HepG2 (cell line): ENCODE results near the gene SERPINB13. TPM values are rescaled to one million over a fixed set of nuclear protein-coding genes. Genes with fewer than 3 reads are reported as not detected.

Experiments
- ATAC-seq: fragments of 200-7000 bp; cut with Tn5 transposase; 3 replicates; pipeline ENCODE4 v1.9.1; 2020; ENCODE audit warnings: mild to moderate bottlenecking, moderate library complexity
- BruUV-seq: library from RNA; stranded (reverse); fragments of 400-500 nt; replicated peaks from 2 replicates; lab custom pipeline; 2021; lab: Mats Ljungman, UMichigan
- CTCF ChIA-PET: fragments of 300-600 bp; formaldehyde crosslinking; extraction: SDS; loops from one replicate; lab custom pipeline; 2021; ENCODE audit warnings: low total read pairs, inconsistent platforms, low intra/inter-chr PET ratio; lab: Yijun Ruan, JAX
- POLR2A ChIA-PET: fragments of 350-600 bp; sonication (Branson Sonifier 250); formaldehyde crosslinking; loops from one replicate; lab custom pipeline; 2020; ENCODE audit warnings: antibody characterized with exemption, inconsistent platforms; lab: Yijun Ruan, JAX
- DNase-seq: peaks from one replicate; pipeline ENCODE4 v3.0.0-alpha.2; 2015; ENCODE audit warnings: low spot score
- FAIRE-seq: peaks from 3 replicates; lab custom pipeline; 2011; peaks lifted over from hg19 to GRCh38; lab: Jason Lieb, UNC
- H2AFZ ChIP-seq: one replicate; pipeline ENCODE4 v1.6.1; 2011; ENCODE audit warnings: low read length, inconsistent platforms
- H3K27ac ChIP-seq: fragments of 300-600 bp; 3 replicates; pipeline ENCODE4 v1.8.0; 2011; ENCODE audit warnings: mixed run types, mild to moderate bottlenecking, mixed read lengths, low read length, inconsistent platforms; ENCODE audit not compliant: insufficient read depth; ENCODE audit errors: extremely low read length
- H3K27me3 ChIP-seq, 2 experiments: fragments of 200-600 bp in 1 of 2; 2 replicates in 1 of 2; 3 replicates in 1 of 2; pipeline versions ENCODE4 v1.6.0 to v1.8.0; 2011; ENCODE audit warnings: low read length in 2 of 2, mild to moderate bottlenecking in 2 of 2, moderate library complexity in 2 of 2, inconsistent platforms in 1 of 2; ENCODE audit not compliant: insufficient read depth in 2 of 2, control insufficient read depth in 1 of 2
- H3K36me3 ChIP-seq, 2 experiments: fragments of 200-600 bp in 1 of 2; replicated peaks in 1 of 2; 2 replicates in 1 of 2; 3 replicates in 1 of 2; pipeline versions ENCODE4 v1.5.1 to v1.8.0; 2011; ENCODE audit warnings: low read length in 2 of 2, inconsistent platforms in 1 of 2; ENCODE audit not compliant: insufficient read depth in 2 of 2, control insufficient read depth in 1 of 2
- H3K4me1 ChIP-seq: 2 replicates; pipeline ENCODE4 v1.5.1; 2012; ENCODE audit warnings: low read length, inconsistent platforms; ENCODE audit not compliant: insufficient read depth
- H3K4me2 ChIP-seq: 2 replicates; pipeline ENCODE4 v1.6.0; 2011; ENCODE audit warnings: low read depth, low read length, inconsistent platforms
- H3K4me3 ChIP-seq, 3 experiments: fragments of 200-600 bp in 1 of 3; sonication (generic), shearing (Covaris generic) in 1 of 3; replicated peaks in 1 of 3; 2 replicates each; pipeline ENCODE4 v1.5.1; 2011 to 2016; ENCODE audit warnings: low read length in 3 of 3, inconsistent platforms in 2 of 3, low read depth in 2 of 3, mild to moderate bottlenecking in 2 of 3, control low read depth in 1 of 3, mixed read lengths in 1 of 3; ENCODE audit not compliant: insufficient read depth in 1 of 3
- H3K79me2 ChIP-seq: one replicate; pipeline ENCODE4 v1.6.1; 2011; ENCODE audit warnings: low read length, inconsistent platforms; ENCODE audit not compliant: insufficient read depth
- H3K9ac ChIP-seq: 2 replicates; pipeline ENCODE4 v1.6.0; 2011; ENCODE audit warnings: mild to moderate bottlenecking, low read depth, low read length, inconsistent platforms; ENCODE audit not compliant: insufficient read depth
- H3K9me3 ChIP-seq: 2 replicates; pipeline ENCODE4 v1.5.1; 2012; ENCODE audit warnings: mild to moderate bottlenecking, low read length
- H4K20me1 ChIP-seq: 2 replicates; pipeline ENCODE4 v1.6.0; 2011; ENCODE audit warnings: inconsistent platforms, mild to moderate bottlenecking, low read length, moderate library complexity; ENCODE audit not compliant: insufficient read depth
- HHEX ChIP-seq: IDR thresholded peaks from 2 replicates; pipeline ENCODE4 v1.6.1; 2016; ENCODE audit warnings: control low read depth
- KLF13 ChIP-seq: sonication (generic); formaldehyde crosslinking; IDR thresholded peaks from 2 replicates; pipeline ENCODE4 v1.4.0; 2020; ENCODE audit warnings: mild to moderate bottlenecking, missing genetic modification reagents
- POLR2G ChIP-seq: fragments of 200-400 bp; formaldehyde crosslinking; IDR thresholded peaks from 2 replicates; pipeline ENCODE4 v1.6.1; 2018; ENCODE audit warnings: mild to moderate bottlenecking, low read depth, low read length, moderate library complexity
- ZBTB21 ChIP-seq: sonication (generic); formaldehyde crosslinking; IDR thresholded peaks from 2 replicates; pipeline ENCODE4 v1.4.0; 2020; ENCODE audit warnings: missing genetic modification reagents
- ZIK1 ChIP-seq: sonication (generic); formaldehyde crosslinking; IDR thresholded peaks from 2 replicates; pipeline ENCODE4 v1.5.0; 2020; ENCODE audit warnings: mild to moderate bottlenecking, low read depth, missing genetic modification reagents, borderline replicate concordance
- ZNF12 ChIP-seq: sonication (generic); formaldehyde crosslinking; IDR thresholded peaks from 2 replicates; pipeline ENCODE4 v1.5.0; 2020; ENCODE audit warnings: missing genetic modification reagents
- ZNF17 ChIP-seq: sonication (generic); formaldehyde crosslinking; IDR thresholded peaks from 2 replicates; pipeline ENCODE4 v1.5.0; 2020; ENCODE audit warnings: mild to moderate bottlenecking, missing genetic modification reagents
- ZNF253 ChIP-seq: sonication (generic); formaldehyde crosslinking; IDR thresholded peaks from 2 replicates; pipeline ENCODE4 v1.8.0; 2022; ENCODE audit warnings: mild to moderate bottlenecking, missing genetic modification reagents, borderline replicate concordance
- ZNF274 ChIP-seq: sonication (generic); formaldehyde crosslinking; IDR thresholded peaks from 2 replicates; pipeline ENCODE4 v1.5.1; 2020; ENCODE audit warnings: mild to moderate bottlenecking, missing genetic modification reagents
- ZNF441 ChIP-seq: sonication (generic); formaldehyde crosslinking; IDR thresholded peaks from 2 replicates; pipeline ENCODE4 v1.7.0; 2021; ENCODE audit warnings: missing genetic modification reagents, borderline replicate concordance
- ZNF567 ChIP-seq: sonication (generic); formaldehyde crosslinking; IDR thresholded peaks from 2 replicates; pipeline ENCODE4 v1.8.1; 2023; ENCODE audit warnings: mild to moderate bottlenecking, missing genetic modification reagents, borderline replicate concordance
- ZNF577 ChIP-seq: sonication (generic); formaldehyde crosslinking; IDR thresholded peaks from 2 replicates; pipeline ENCODE4 v1.4.0; 2020; ENCODE audit warnings: mild to moderate bottlenecking, low read depth, missing genetic modification reagents, borderline replicate concordance
- ZNF747 ChIP-seq: sonication (generic); formaldehyde crosslinking; IDR thresholded peaks from 2 replicates; pipeline ENCODE4 v1.8.1; 2023; ENCODE audit warnings: missing genetic modification reagents, mild to moderate bottlenecking, borderline replicate concordance
- ZNF768 ChIP-seq: sonication (generic); formaldehyde crosslinking; IDR thresholded peaks from 2 replicates; pipeline ENCODE4 v1.4.0; 2020; ENCODE audit warnings: missing genetic modification reagents
- ZNF772 ChIP-seq: sonication (generic); formaldehyde crosslinking; IDR thresholded peaks from 2 replicates; pipeline ENCODE4 v1.5.0; 2020; ENCODE audit warnings: mild to moderate bottlenecking, missing genetic modification reagents
- ZSCAN22 ChIP-seq: sonication (generic); formaldehyde crosslinking; IDR thresholded peaks from 2 replicates; pipeline ENCODE4 v1.4.0; 2020; ENCODE audit warnings: mild to moderate bottlenecking, missing genetic modification reagents
- WGBS: methylation state at CpG from one replicate; pipeline ENCODE4 v1.1.6; 2017; ENCODE audit warnings: low lambda C conversion rate; 5-methylcytosine and 5-hydroxymethylcytosine counted together
- in situ Hi-C: cut with HindIII; loops from 2 replicates; pipeline ENCODE4 v1.10.0; 2017; ENCODE audit warnings: low pct_unique_long_range_greater_than_20kb; ENCODE audit not compliant: extremely low pct_ligation_motif_present
- intact Hi-C: fragments of 100-400 bp; cut with micrococcal nuclease; formaldehyde crosslinking; loops from one replicate; pipeline ENCODE4 v1.10.0; 2022; ENCODE audit not compliant: unreplicated experiment
- polyA plus RNA-seq, 8 experiments: library from polyadenylated mRNA; depleted of rRNA in 3 of 8; stranded (reverse) in 7 of 8; unstranded in 1 of 8; fragments of >200 nt; fragmentation: Illumina TruSeq in 4 of 8; extraction: Trizol in 4 of 8; gene quantifications; 2 replicates each; pipeline versions ENCODE4 v1.2.1 to v1.2.3, GENCODE V29; 2011 to 2016; ENCODE audit warnings: low read depth in 4 of 8, missing spikeins in 1 of 8, mixed read lengths in 1 of 8; ENCODE audit not compliant: insufficient read depth in 1 of 8
- total RNA-seq, 5 experiments: library from RNA; depleted of rRNA; stranded (reverse); fragments of >200 nt; fragmentation: Illumina TruSeq; extraction: Trizol; gene quantifications; 2 replicates each; pipeline ENCODE4 v1.2.3, GENCODE V29; 2016; ENCODE audit warnings: low read depth in 1 of 5
- TF ChIP-seq, protein P1 (sequence below): sonication (generic); formaldehyde crosslinking; IDR thresholded peaks from 2 replicates; pipeline ENCODE4 v1.9.0; 2022; ENCODE audit warnings: low read depth, missing genetic modification reagents
- TF ChIP-seq, protein P2 (sequence below): sonication (generic); formaldehyde crosslinking; IDR thresholded peaks from 2 replicates; pipeline ENCODE4 v1.4.0; 2020; ENCODE audit warnings: missing genetic modification reagents

Gene SERPINB13
- total and polyA plus RNA-seq, 2 of the 13 experiments (the other 11 are each of a cell fraction or from before 2014, with no cell fraction given), result not detected

DNA sequence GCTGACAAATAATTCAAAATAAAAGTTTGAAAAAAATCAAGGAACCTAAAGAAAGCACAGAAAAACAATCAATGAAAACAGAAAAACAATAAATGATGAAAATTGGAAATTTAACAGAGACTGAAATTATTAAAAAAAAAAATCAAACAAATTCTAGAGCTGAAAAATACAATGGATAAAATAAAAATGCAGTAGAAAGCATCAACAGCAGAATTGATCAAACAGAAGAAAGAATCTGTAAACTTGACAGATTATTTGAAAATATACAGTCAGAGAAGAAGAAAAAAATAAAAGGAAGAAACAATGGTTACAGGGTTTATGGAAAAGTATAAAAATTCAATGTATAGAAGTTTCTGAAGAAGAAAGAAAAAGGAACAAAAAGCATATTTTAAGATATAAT, 40.7 kb downstream of the SERPINB13 start:
- no peak overlapping the region for H3K4me2 ChIP-seq
- in situ Hi-C loops (no loop called here), intact Hi-C loops (no loop called here)
- H3K4me3 ChIP-seq, result no peak overlapping the region
- BruUV-seq, result no TSS peak
- H3K9me3 ChIP-seq, result peaks cover 44% of the 10 kb centered on the region
- DNase-seq (no peak), ATAC-seq (no peak)
- no peaks in the 10 kb centered on the region for H3K4me1 ChIP-seq
- H3K79me2 ChIP-seq, result no peaks in the 10 kb centered on the region
- CTCF ChIA-PET, result no interaction called here
- TF ChIP-seq ZNF567 (CRISPR knock-in tag), result no peak
- TF ChIP-seq ZNF772 (CRISPR knock-in tag), result no peak
- no peak for TF ChIP-seq ZNF577 (CRISPR knock-in tag)
- TF ChIP-seq, protein P1, sequence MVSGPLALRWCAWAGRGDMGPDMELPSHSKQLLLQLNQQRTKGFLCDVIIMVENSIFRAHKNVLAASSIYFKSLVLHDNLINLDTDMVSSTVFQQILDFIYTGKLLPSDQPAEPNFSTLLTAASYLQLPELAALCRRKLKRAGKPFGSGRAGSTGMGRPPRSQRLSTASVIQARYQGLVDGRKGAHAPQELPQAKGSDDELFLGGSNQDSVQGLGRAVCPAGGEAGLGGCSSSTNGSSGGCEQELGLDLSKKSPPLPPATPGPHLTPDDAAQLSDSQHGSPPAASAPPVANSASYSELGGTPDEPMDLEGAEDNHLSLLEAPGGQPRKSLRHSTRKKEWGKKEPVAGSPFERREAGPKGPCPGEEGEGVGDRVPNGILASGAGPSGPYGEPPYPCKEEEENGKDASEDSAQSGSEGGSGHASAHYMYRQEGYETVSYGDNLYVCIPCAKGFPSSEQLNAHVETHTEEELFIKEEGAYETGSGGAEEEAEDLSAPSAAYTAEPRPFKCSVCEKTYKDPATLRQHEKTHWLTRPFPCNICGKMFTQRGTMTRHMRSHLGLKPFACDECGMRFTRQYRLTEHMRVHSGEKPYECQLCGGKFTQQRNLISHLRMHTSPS, result no peak
- no peak for TF ChIP-seq ZNF274 (CRISPR knock-in tag)
- TF ChIP-seq, all 625 proteins: peak for 0
- Histone ChIP-seq H4K20me1 (no peaks in the 10 kb centered on the region), H2AFZ (no peak overlapping the region), H3K36me3 (no peaks in the 10 kb centered on the region), H3K9ac (no peak overlapping the region), H3K27me3 (no peaks in the 10 kb centered on the region), H3K27ac (no peak overlapping the region)
- POLR2A ChIA-PET, result no interaction called here
- no peak for FAIRE-seq

DNA sequence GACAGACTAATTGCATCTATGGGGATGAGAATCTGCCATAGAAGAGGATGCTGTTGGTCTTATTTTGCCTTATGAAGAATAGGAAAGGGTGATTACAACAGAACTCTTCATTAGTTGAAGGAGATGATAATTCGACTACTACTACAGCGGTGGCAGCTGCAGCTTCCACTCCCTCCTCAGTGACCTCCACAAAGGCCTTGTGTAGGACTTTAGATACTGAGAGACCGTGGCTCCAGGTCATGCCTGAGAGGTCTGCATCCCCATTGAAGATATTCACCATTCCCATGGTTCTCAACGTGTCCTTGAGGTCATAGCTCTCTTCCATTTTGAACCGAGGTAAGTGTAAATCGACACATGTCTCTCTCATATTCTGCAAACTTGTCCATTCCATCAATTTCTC, 50.6 kb downstream of the SERPINB13 start:
- WGBS, result 26% methylated on average over 6 of the region's 6 CpGs
- Histone ChIP-seq H3K79me2 (no peaks in the 10 kb centered on the region), H3K4me3 (no peak overlapping the region), H3K36me3 (no peaks in the 10 kb centered on the region), H3K9me3 (no peaks in the 10 kb centered on the region), H4K20me1 (no peaks in the 10 kb centered on the region), H3K27me3 (no peaks in the 10 kb centered on the region), H3K27ac (no peak overlapping the region), H2AFZ (no peak overlapping the region), H3K4me1 (no peaks in the 10 kb centered on the region), H3K4me2 (no peak overlapping the region), H3K9ac (no peak overlapping the region)
- in situ Hi-C loops, result no loop called here
- POLR2A ChIA-PET, result no interaction called here
- intact Hi-C loops, result no loop called here
- CTCF ChIA-PET, result no interaction called here
- FAIRE-seq, result no peak
- no peak for DNase-seq
- BruUV-seq, result no TSS peak
- ATAC-seq, result no peak
- TF ChIP-seq ZIK1 (CRISPR knock-in tag), result no peak
- no peak for TF ChIP-seq ZNF253 (CRISPR knock-in tag)
- no peak for TF ChIP-seq ZBTB21 (CRISPR knock-in tag)
- no peak for TF ChIP-seq ZNF274 (CRISPR knock-in tag)
- no peak for TF ChIP-seq POLR2G
- TF ChIP-seq KLF13, result no peak
- no peak for TF ChIP-seq ZNF768 (CRISPR knock-in tag)
- TF ChIP-seq ZNF17 (CRISPR knock-in tag), result no peak
- TF ChIP-seq ZNF441 (CRISPR knock-in tag), result no peak
- no peak for TF ChIP-seq ZNF12 (CRISPR knock-in tag)
- TF ChIP-seq, protein P2, sequence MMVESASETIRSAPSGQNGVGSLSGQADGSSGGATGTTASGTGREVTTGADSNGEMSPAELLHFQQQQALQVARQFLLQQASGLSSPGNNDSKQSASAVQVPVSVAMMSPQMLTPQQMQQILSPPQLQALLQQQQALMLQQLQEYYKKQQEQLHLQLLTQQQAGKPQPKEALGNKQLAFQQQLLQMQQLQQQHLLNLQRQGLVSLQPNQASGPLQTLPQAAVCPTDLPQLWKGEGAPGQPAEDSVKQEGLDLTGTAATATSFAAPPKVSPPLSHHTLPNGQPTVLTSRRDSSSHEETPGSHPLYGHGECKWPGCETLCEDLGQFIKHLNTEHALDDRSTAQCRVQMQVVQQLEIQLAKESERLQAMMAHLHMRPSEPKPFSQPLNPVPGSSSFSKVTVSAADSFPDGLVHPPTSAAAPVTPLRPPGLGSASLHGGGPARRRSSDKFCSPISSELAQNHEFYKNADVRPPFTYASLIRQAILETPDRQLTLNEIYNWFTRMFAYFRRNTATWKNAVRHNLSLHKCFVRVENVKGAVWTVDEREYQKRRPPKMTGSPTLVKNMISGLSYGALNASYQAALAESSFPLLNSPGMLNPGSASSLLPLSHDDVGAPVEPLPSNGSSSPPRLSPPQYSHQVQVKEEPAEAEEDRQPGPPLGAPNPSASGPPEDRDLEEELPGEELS (CRISPR knock-in tag), result no peak
- TF ChIP-seq HHEX (CRISPR knock-in tag), result no peak
- TF ChIP-seq ZNF747, result no peak
- no peak for TF ChIP-seq ZSCAN22
